ENCODE results near the gene SORL1. TPM values are rescaled to one million over a fixed set of nuclear protein-coding genes. Genes with fewer than 3 reads are reported as not detected.

The SORL1 gene
- total RNA-seq, 1 donor from 2014 or later = 11.3 TPM

DNA sequence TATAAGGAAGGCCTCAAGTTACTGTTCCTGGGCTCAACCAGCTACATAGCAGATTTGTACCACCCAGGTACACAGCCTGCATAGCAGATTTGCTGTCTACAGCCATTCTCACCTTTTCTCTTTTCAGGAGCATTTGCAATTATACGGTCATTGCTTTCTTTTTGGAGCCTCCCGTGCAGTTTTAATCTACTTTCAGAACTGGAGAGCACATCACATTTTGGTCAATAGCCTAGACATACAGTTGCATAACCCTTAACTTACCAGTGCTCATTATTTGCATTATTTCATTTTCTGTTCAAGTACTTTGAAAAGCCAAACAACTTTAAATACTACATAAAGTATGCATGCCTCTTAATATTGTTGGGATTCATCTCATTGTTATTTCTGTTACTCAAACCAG lies 151.2 kb downstream of the SORL1 start:
- no peak for FAIRE-seq
- H3K36me3 ChIP-seq (ENCODE audit: control insufficient read depth, insufficient read depth, low read length) = no peaks in the 10 kb centered on the region

DNA sequence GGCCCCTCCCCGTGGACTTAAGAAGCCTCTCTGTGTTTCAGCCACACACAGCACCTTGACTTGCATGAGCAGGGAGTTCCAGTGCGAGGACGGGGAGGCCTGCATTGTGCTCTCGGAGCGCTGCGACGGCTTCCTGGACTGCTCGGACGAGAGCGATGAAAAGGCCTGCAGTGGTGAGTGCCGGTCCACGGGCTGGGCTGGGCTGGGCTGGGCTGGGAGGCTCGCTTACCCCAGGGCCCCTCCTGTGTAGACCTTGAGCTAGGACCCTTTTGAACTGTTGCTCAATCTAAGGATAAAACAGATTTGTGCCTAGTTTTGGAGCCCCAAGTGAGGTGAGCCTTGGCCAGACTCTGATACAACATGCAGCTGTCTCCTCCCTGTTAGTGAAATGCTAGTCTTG lies 152.0 kb downstream of the SORL1 start:
- no peaks in the 10 kb centered on the region for H3K36me3 ChIP-seq (ENCODE audit: control insufficient read depth, insufficient read depth, low read length)
- no peak for DNase-seq (ENCODE audit: low read depth)
- no peak overlapping the region for H3K4me3 ChIP-seq (ENCODE audit: low read depth, low read length)
- no peaks in the 10 kb centered on the region for H3K27me3 ChIP-seq (ENCODE audit: control insufficient read depth, insufficient read depth, low read length)
- TF ChIP-seq, protein P1, sequence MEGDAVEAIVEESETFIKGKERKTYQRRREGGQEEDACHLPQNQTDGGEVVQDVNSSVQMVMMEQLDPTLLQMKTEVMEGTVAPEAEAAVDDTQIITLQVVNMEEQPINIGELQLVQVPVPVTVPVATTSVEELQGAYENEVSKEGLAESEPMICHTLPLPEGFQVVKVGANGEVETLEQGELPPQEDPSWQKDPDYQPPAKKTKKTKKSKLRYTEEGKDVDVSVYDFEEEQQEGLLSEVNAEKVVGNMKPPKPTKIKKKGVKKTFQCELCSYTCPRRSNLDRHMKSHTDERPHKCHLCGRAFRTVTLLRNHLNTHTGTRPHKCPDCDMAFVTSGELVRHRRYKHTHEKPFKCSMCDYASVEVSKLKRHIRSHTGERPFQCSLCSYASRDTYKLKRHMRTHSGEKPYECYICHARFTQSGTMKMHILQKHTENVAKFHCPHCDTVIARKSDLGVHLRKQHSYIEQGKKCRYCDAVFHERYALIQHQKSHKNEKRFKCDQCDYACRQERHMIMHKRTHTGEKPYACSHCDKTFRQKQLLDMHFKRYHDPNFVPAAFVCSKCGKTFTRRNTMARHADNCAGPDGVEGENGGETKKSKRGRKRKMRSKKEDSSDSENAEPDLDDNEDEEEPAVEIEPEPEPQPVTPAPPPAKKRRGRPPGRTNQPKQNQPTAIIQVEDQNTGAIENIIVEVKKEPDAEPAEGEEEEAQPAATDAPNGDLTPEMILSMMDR (IDR thresholded peaks at IDR 0.05; ENCODE audit: insufficient read depth, low read length, severe bottlenecking) = no peak
- FAIRE-seq = no peak

More for the DNA sequence above, 151.2 kb downstream of the SORL1 start:
- no peaks in the 10 kb centered on the region for H3K27me3 ChIP-seq (ENCODE audit: control insufficient read depth, insufficient read depth, low read length)
- H3K4me3 ChIP-seq (ENCODE audit: low read depth, low read length) = no peak overlapping the region
- no peak for DNase-seq (ENCODE audit: low read depth)
- TF ChIP-seq, protein P1 (IDR thresholded peaks at IDR 0.05; ENCODE audit: insufficient read depth, low read length, severe bottlenecking) = no peak

DNA sequence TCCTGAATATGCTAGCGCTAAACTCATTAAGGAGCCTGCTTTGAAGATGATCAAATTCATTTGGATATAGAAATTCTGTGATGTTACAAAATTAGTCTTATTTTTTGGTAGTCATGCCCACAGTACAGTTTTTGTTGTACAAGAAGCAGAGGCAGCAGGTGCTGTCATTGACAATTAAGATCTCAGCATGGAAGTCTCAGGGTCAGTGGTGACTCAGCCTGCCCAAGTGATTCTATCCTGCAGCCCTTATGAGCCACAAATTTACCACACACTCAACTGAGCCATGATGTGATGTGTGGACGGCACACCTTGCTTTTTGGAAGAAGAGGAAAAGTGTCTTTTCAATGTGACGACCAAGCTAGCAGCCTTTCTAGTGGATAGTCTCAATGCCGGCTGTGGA lies 154.2 kb downstream of the SORL1 start:
- FAIRE-seq (no peak), DNase-seq (ENCODE audit: low read depth) (no peak)
- H3K27me3 ChIP-seq (ENCODE audit: control insufficient read depth, insufficient read depth, low read length) = no peaks in the 10 kb centered on the region
- no peaks in the 10 kb centered on the region for H3K36me3 ChIP-seq (ENCODE audit: control insufficient read depth, insufficient read depth, low read length)
- TF ChIP-seq, protein P1 (IDR thresholded peaks at IDR 0.05; ENCODE audit: insufficient read depth, low read length, severe bottlenecking) = no peak
- no peak overlapping the region for H3K4me3 ChIP-seq (ENCODE audit: low read depth, low read length)

GRCh38 chr11:121607341-121607740 lies 155.2 kb downstream of the SORL1 start:
- TF ChIP-seq, protein P1 (IDR thresholded peaks at IDR 0.05; ENCODE audit: insufficient read depth, low read length, severe bottlenecking) = no peak
- FAIRE-seq (no peak), DNase-seq (ENCODE audit: low read depth) (no peak)
- Histone ChIP-seq H3K27me3 (ENCODE audit: control insufficient read depth, insufficient read depth, low read length) (no peaks in the 10 kb centered on the region), H3K36me3 (ENCODE audit: control insufficient read depth, insufficient read depth, low read length) (no peaks in the 10 kb centered on the region), H3K4me3 (ENCODE audit: low read depth, low read length) (no peak overlapping the region)

DNA sequence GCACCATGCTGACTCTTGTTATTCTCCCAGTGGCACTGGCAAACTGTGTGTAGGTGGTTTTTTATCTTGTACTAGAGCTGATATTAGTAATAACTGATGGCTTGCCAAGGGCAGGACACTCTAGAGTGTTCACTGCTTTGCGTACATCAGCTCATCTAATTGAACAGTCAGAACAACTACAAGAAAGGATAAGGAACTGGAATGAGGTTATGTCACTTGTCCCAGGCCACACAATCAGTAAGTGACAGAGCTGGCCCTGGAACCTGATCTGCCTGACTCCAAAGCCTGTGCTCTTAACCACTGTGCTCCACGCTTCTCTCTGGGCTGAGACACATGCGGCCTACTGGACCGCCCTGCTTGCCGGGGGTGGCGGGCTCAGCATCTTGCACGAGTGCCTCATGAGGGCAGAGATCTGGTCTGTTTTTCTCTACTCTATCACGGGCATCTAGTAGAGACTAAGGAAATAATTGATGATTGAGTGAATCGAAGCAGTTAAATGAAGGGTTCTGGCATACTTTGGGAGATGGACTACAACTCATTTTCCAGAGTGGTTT lies 156.5 kb downstream of the SORL1 start:
- peaks cover 3% of the 10 kb centered on the region for H3K36me3 ChIP-seq (ENCODE audit: control insufficient read depth, insufficient read depth, low read length)
- TF ChIP-seq, protein P1 (IDR thresholded peaks at IDR 0.05; ENCODE audit: insufficient read depth, low read length, severe bottlenecking) = no peak
- H3K4me3 ChIP-seq (ENCODE audit: low read depth, low read length) = no peak overlapping the region
- DNase-seq (ENCODE audit: low read depth) (no peak), FAIRE-seq (no peak)
- H3K27me3 ChIP-seq (ENCODE audit: control insufficient read depth, insufficient read depth, low read length) = no peaks in the 10 kb centered on the region

DNA sequence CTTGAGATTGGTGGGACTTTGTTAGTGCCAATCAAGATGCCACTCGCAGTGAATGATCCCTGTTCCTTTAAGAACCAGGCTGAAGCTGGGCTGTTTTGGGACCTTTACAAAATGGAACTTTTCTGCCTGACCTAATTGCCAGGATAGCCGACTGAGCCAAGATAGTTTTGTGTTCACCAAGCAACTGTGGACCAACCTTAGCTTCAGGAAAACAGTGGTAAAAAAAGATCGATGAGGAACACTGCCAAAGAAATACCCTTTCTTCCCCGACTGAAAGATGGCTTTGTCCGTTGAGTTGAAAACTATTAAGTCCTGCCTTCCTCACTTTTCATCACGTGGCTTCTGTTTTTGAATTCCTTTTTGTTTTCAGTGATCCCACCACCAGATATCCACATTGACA lies 158.6 kb downstream of the SORL1 start:
- DNase-seq (ENCODE audit: low read depth) = no peak
- Histone ChIP-seq H3K36me3 (ENCODE audit: control insufficient read depth, insufficient read depth, low read length) (peaks cover 3% of the 10 kb centered on the region), H3K4me3 (ENCODE audit: low read depth, low read length) (no peak overlapping the region), H3K27me3 (ENCODE audit: control insufficient read depth, insufficient read depth, low read length) (no peaks in the 10 kb centered on the region)
- FAIRE-seq = no peak
- TF ChIP-seq, protein P1 (IDR thresholded peaks at IDR 0.05; ENCODE audit: insufficient read depth, low read length, severe bottlenecking) = no peak
